Measurements from ENCODE around the gene TMEFF2. TPM values are rescaled to one million over a fixed set of nuclear protein-coding genes. Genes with fewer than 3 reads are reported as not detected.

Gene TMEFF2
- total and polyA plus RNA-seq, 2 experiments from 2014 or later, result 1.7 to 2.2 TPM

- Histone ChIP-seq H3K27me3 (ENCODE audit: insufficient read depth) (no peaks in the 10 kb centered on the region), H3K4me2 (no peak overlapping the region), H3K79me2 (replicated peaks; ENCODE audit: insufficient read depth) (no peaks in the 10 kb centered on the region), H3K4me3 (no peak overlapping the region), H2AFZ (peak overlapping the region; percentile 5; the same call in 1 of the 2 replicates), H3K9me2 (ENCODE audit: insufficient read depth) (no peaks in the 10 kb centered on the region), H3K36me3 (ENCODE audit: insufficient read depth) (no peaks in the 10 kb centered on the region), H3K4me1 (ENCODE audit: insufficient read depth) (no peaks in the 10 kb centered on the region), H4K20me1 (replicated peaks; ENCODE audit: insufficient read depth) (no peaks in the 10 kb centered on the region), H3F3A (replicated peaks; ENCODE audit: low read depth) (no peaks in the 10 kb centered on the region), H3K27ac (ENCODE audit: low read depth) (no peak overlapping the region)
- H3K9me3 Mint-ChIP-seq, result no peaks in the 10 kb centered on the region
- no peaks in the 10 kb centered on the region for H3K36me3 Mint-ChIP-seq (ENCODE audit: low read depth)
- peaks cover 36% of the 10 kb centered on the region for H3K4me1 Mint-ChIP-seq
- H3K27me3 Mint-ChIP-seq (ENCODE audit: insufficient read depth, low read depth, poor library complexity), result peaks cover 1% of the 10 kb centered on the region
- peak overlapping the region; percentile 40; the same call in 1 of the 2 replicates for H3K27ac Mint-ChIP-seq
- DNase-seq (ENCODE audit: low spot score), result no peak
- ATAC-seq, result no peak
- H3K4me3 Mint-ChIP-seq, result no peak overlapping the region
- TF ChIP-seq CTCF (conservative IDR thresholded peaks at IDR 0.05; ENCODE audit: low read depth in 2 of 2), result no peak
- TF ChIP-seq NANOG (IDR thresholded peaks at IDR 0.05; ENCODE audit: borderline replicate concordance), result no peak
- no peak for TF ChIP-seq STAT1 (IDR thresholded peaks at IDR 0.05; ENCODE audit: unreplicated experiment)
- no peak for TF ChIP-seq JUNB (IDR thresholded peaks at IDR 0.05; ENCODE audit: unreplicated experiment)
- TF ChIP-seq, protein P1, sequence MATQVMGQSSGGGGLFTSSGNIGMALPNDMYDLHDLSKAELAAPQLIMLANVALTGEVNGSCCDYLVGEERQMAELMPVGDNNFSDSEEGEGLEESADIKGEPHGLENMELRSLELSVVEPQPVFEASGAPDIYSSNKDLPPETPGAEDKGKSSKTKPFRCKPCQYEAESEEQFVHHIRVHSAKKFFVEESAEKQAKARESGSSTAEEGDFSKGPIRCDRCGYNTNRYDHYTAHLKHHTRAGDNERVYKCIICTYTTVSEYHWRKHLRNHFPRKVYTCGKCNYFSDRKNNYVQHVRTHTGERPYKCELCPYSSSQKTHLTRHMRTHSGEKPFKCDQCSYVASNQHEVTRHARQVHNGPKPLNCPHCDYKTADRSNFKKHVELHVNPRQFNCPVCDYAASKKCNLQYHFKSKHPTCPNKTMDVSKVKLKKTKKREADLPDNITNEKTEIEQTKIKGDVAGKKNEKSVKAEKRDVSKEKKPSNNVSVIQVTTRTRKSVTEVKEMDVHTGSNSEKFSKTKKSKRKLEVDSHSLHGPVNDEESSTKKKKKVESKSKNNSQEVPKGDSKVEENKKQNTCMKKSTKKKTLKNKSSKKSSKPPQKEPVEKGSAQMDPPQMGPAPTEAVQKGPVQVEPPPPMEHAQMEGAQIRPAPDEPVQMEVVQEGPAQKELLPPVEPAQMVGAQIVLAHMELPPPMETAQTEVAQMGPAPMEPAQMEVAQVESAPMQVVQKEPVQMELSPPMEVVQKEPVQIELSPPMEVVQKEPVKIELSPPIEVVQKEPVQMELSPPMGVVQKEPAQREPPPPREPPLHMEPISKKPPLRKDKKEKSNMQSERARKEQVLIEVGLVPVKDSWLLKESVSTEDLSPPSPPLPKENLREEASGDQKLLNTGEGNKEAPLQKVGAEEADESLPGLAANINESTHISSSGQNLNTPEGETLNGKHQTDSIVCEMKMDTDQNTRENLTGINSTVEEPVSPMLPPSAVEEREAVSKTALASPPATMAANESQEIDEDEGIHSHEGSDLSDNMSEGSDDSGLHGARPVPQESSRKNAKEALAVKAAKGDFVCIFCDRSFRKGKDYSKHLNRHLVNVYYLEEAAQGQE (IDR thresholded peaks at IDR 0.05; ENCODE audit: unreplicated experiment), result no peak
- TF ChIP-seq ZNF331 (CRISPR knock-in tag; IDR thresholded peaks at IDR 0.05; ENCODE audit: low read depth), result no peak
- no peak for TF ChIP-seq CREB1 (CRISPR knock-in tag; IDR thresholded peaks at IDR 0.05; ENCODE audit: low read depth)
- TF ChIP-seq ZNF462 (CRISPR knock-in tag; IDR thresholded peaks at IDR 0.05), result no peak
- no peak for TF ChIP-seq EZH2 (IDR thresholded peaks at IDR 0.05; ENCODE audit: low read depth, unreplicated experiment)
- TF ChIP-seq POLR2AphosphoS5 (IDR thresholded peaks at IDR 0.05; ENCODE audit: low read depth), result no peak
- TF ChIP-seq, protein P2, sequence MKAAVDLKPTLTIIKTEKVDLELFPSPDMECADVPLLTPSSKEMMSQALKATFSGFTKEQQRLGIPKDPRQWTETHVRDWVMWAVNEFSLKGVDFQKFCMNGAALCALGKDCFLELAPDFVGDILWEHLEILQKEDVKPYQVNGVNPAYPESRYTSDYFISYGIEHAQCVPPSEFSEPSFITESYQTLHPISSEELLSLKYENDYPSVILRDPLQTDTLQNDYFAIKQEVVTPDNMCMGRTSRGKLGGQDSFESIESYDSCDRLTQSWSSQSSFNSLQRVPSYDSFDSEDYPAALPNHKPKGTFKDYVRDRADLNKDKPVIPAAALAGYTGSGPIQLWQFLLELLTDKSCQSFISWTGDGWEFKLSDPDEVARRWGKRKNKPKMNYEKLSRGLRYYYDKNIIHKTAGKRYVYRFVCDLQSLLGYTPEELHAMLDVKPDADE (IDR thresholded peaks at IDR 0.05), result no peak
- no peak for TF ChIP-seq ZNF114 (CRISPR knock-in tag; IDR thresholded peaks at IDR 0.05)
- no peak for TF ChIP-seq EZH2phosphoT487 (IDR thresholded peaks at IDR 0.05; ENCODE audit: unreplicated experiment)
Measured at GRCh38 chr2:192010073-192010472, 184.7 kb downstream of the TMEFF2 start.
